GM18867 (cell line): ENCODE measurements around the gene PPP1R13B.

Source experiments
- ATAC-seq: cut with Tn5 transposase; IDR thresholded peaks from one replicate; pipeline ENCODE4 v1.9.1; 2021; ENCODE audit warnings: mild to moderate bottlenecking, moderate library complexity; ENCODE audit not compliant: unreplicated experiment

Gene PPP1R13B

DNA sequence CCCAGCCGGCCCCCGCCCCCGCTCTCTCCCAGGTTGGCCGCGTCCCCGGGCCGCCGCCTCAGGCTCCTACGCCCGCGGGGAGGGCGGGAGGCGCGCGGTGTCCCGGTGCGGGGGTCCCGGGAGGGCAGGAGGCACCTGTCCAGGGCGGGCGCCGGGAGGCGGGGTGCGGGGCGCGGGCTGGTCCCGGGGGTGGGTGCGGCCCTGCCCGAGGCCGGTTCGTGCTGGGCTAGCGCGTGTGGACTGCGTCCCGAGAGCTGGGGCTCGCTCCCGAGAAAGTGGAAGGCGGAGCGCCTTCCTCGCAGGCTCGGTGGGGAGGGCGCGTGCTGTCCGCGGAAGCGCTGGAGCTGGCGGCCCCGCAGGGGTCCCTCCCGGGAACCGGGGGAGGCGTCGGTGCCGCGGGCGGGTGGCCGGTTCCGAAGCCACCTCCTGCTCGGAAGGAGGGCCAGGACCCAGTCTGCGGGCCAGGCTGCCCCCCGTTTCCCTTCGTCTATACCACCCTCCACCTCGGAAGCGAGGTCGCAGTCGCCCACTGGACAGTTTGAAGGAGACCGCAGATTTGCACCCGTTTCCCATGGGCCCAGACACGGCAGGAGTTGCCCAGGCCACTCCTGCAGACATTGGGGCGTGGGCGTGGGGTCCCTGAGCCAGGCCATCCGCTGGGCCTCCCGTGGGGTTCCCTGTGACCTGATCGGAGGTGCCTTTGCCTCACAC, 131.1 kb downstream of the PPP1R13B start:
- peak; percentile 5 for ATAC-seq

DNA sequence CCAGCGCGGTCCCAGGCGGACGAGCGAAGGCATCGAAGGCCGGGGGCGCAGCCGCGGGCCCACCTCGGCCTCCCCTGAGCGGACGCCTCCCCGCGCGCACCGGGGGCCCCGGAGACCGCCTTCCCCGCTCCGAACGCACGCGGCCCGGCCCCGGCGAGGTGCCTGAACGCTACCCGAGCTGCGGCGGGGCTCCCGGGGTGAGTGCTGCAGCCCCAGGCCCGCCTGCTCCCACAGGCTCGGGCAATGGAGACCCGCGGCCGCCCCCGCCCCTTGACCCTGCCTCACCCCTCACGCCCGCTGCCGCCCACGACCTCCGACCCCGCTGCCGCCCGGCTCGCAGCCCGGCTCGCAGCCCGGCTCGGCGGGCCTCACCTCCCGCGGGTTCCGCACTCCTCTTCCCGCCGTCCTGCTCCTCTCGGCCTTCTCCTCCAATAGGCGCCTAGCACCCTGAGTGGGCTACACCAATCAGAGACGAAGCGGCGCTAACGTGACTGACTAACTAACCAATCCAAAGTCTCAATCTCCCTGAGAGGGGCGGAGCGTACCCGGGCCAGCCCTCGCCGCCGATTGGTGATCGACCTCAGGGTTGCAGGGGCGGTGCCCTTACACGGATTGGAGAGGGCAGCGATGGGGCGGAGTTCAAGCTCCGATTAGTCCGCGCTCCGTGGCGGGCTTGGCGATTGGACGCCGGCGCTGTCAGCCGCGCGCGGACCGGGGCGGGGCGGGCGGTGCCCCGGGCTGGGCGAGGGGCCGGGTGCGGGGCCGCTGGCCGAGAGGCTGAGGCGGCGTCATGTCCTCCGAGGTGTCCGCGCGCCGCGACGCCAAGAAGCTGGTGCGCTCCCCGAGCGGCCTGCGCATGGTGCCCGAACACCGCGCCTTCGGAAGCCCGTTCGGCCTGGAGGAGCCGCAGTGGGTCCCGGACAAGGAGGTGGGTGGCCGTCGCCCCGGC, 132.0 kb downstream of the PPP1R13B start, which contains the start of the genes XRCC3 and ZFYVE21:
Gene XRCC3, minus strand, starts transcription at position 400 of the 949 bp plus-strand sequence. CDS start 4,364 bp downstream, outside the sequence.
Gene ZFYVE21, plus strand, starts transcription at position 759 of the 949 bp plus-strand sequence. Its CDS starts 32 bp downstream, at position 791.
- ATAC-seq: peak; percentile 91

DNA sequence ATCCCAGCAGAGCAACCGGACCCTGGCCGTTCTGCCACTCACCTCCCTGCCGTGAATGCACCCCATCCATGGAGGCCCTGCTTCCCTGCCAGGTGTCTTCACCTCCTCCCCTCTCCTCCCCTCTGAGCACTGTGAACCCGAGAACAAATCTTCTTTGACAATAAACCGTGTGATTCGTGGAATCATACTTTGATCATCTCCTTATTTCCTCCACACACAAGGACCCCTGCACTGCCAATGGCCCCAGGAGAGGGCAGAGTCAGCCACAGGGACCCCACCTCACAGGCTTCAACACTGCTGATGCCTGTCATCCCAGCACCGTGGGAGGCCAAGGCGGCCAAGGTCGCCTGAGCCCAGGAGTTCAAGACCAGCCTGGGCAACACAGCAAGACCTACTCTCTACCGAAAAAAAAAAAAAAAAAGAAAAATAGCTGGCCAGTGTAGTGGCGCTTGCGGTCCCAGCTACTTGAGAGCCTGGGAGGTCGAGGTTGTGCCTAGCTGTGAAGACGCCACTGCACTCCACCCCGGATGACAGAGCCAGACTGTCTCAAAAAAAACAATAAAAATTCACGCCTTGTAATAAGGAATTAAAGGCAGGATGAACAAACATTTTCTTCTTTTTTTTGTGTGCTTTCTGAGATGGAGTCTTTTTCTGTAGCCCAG, 133.2 kb downstream of the PPP1R13B start:
- ATAC-seq: no peak

DNA sequence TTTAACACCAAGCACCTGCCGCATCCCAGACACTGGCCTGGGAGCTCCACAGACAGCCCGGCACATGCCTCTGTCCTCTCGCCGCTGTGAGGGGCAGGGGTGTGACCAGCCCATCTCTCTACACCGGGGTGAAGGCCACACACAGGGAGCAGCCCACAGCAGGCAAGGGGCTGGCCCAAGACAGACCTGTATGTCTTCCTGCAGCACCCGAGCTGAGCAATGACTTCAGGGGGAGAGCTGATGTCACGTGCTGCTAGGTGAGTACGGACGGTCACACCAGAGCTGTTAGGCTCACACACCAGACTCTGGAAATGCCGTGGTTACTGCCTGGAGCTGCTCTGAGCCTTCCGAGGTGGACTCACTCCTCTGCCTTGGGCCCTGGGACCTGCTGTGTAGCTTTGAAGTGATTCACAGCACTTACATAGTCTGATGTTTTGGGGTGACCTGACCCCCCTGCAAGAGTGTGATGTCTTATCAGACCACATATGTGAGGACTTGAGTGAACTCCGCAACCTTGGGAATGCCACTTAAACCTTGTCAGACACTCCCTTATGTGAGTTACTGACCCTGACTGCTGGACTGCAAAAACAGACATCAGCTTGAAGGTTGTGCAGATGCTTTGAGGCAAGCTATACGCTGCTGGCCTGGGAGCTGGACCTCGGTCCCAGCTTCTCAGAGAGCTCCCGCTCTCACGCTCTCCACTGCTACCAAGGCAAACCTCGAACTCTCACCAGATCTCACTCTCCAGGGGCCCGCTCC, 133.9 kb downstream of the PPP1R13B start:
- no peak for ATAC-seq

DNA sequence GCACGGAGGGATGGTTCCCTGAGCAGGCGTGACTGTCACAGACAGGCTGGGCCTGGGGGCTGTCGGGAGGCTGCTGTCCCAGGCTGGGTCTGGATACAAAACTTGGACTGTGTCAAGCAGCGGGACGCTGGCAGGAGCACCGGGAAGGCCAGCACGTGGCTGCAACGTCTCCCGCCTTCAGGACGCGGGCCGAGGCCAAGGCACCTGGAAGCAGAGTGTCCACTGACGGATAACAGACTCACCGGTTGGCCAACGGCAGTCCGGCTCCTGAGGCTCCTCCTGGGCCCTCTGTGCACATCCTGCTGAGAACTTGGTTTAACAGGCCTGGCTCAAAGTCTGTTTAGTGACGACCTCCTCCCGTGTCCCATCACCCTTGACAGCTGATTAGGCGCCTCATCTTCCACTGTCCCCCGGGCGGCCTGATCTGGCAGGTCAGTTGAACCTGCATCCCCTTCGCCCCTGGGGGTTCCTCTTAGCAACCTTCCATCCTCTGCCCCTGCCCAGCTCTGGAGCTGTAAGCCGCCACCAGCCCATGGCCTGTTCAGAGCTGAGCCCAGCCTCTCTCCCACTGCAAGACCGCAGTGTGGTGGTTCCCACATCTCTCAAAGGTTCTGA, 134.6 kb downstream of the PPP1R13B start:
- ATAC-seq: no peak

DNA sequence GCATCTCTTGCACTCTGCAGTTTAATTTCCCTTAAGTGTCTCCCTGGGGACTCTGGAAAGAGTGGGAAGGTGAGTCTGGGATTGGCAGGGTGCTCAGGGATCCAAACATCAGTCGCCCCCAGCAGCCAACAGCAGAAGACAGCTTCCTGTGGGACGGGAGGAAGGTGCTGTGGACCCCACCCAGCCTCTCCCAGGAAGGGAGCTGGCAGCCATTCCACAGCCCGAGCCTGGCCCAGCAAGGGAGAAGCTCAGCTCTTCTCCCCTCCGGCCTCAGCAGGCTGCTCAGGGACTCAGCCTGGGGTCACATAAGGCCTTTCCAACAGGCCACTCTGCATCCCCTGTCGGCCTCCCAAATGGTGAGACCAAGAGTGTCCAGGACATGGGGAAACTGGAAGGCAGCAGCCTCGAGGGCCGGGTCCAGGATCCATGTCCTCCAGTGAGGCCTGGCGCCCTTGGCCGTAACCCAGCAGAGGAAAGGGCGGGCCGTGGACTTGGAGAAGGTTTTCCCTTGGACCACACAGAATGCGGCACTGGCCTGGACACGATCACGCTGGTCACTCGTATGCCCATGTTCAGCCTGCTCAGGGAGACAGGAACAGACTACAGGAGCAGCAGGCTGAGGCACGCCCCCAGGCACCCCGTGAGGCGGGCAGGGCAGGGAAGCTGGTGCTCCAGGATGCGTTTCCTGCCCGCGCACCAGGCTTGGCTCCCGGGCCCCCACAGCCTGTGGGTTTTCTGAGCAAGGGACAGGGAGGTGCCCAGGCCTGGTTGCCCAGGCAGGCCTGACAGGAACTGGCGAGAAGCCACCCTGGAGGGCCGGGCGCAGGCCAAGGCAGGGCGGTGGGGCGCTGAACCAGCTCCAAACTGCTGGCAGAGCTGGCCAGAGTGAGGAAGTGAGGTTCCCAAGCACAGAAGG, 135.6 kb downstream of the PPP1R13B start:
- no peak for ATAC-seq

DNA sequence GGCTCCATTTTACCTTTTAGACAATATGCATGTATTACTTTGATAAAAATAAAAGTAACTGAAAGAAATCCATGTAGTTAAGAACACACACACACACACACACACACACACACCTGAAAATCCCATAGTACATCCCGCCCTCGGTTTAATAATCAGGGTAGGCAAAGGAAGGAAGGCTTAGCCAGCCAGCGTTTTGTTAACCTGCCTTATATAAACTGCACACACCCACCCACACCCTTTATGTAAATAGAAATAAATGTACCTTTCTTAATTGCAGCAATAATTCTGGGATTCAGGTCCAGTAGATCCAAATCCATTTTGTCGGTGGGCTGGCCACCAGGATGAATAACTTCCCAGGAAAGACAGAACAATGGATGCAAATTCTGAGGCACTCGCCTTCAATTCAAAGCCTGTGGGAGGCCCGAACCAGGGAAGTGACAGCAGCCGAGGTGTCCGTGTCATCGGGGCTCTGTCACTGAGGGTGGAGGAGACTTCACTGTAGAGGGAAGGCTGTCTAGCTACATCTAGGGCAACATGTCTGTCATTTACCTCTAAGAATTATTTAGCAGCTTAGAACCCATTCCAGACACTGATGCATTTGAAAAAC, 136.5 kb downstream of the PPP1R13B start:
- ATAC-seq: no peak

DNA sequence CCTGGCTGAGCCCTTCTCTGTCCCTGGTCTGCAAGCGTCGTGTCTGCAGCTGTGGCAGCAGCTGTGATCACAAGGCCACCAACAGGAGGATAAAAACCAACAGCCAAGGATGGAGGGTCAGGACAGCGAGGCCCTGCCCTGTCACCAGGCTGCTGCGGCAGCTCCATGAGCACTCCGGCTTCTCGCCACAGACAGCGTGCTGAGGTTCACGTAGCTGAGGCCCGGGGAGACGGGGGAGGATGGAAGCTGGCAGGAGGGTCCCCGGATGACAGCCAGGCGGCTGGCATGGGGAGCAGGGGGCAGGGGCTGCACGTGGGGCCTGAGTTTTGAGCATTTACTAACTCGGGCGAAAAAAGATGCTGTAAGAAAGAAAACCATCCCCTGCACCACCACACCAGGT, 137.6 kb downstream of the PPP1R13B start:
- no peak for ATAC-seq

DNA sequence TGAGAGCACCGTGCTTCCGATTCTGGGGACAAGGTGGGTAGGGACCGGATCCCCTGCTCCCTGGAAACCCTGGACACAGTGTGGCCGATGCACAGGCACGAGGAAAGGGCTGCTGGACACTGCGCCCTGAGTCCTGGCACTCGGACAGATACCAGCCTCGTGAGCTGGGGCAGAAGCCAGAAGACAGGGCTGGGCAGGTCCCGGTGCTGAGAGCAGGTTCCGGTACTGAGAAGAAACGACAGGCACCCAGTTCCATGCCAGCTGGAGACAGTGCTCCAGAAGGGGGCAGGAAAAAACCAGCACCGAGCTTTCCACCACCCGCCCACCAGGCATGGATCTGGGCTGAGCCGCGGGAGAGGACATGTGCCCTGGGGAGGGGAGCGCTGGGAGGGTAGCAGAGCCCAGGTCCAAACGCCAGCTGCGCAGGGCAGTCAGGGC, 138.6 kb downstream of the PPP1R13B start:
- ATAC-seq: no peak

DNA sequence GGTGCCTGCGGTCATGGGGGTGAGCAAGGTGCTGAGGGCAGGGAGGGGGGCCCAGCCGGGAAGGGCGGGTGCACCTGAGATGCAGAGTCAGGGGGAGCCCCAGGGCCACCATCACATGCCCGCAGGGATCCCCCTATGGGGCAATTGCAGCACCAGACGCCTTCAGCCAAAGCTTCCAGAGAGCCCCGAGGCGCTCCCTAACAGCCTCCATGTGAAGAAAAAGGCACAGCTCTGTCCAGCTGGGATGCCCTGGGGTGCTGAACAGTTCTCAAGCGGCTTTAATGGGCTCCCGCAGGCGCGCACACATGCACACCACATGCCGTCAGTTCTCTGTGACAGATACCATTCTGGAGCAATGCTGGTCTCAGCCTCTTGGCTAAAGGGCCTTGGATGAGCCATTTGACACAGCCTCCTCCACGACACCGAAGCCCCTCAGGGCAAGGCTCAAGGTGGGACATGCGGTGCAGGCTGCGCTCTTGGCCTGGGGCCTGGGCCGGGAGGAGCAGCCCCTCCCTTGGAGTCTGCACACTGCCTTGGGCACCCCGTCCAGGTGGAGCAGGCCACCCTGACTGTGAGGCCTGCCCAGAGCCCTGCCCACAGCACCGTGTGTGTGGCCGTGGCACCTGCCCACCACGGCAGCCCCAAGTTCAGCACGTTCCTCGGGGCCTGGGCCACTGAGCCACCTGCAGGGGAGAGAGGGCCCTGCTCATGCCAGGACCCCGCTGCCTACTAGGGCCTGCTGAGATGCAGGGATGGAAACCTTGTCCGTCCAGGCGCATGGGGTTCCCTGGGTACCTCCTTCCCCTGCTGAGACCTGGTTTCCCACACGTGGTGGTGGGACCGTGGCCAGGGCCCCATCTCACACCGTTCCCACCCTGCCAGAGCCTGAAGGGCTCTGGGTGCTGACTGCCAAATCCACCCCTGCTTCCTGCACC, 139.8 kb downstream of the PPP1R13B start:
- ATAC-seq: no peak

DNA sequence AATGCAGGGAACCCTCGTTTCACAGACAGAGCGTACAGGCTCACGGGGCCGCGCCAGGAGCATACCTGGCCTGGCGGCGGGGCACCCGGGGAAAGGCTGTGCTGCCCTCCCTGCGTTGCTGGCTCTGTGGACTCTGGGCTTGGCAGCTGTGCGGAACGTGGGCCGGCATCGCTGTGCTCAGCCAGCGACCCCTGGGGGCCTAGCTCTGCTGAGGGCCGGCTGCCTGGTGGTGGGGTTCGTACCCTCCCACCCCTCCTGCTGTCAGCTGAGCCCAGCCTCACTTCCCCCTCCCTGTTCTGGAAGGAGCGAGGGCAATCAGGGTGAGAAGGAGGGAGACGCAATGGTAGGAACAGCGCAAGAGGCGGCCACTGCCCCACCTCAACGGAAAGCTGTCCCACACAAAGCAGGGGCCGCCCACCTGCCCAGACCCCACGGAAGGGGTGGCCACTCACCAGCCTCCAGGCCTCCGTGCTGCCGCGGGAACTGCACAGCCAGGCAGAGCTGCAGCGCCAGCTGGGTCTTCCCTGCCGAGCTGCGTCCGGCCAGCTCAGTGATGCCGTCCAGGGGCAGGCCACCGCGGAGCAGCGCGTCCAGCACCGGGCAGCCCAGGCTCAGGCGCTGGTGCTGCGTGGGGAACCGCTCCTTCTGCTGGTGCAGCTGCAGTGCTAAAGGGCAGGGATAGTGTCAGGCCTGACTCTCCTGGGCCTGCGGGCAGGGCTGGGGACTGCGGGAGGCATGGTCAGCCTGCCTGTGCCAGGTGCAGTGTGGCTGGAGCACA, 140.6 kb downstream of the PPP1R13B start:
- no peak for ATAC-seq

DNA sequence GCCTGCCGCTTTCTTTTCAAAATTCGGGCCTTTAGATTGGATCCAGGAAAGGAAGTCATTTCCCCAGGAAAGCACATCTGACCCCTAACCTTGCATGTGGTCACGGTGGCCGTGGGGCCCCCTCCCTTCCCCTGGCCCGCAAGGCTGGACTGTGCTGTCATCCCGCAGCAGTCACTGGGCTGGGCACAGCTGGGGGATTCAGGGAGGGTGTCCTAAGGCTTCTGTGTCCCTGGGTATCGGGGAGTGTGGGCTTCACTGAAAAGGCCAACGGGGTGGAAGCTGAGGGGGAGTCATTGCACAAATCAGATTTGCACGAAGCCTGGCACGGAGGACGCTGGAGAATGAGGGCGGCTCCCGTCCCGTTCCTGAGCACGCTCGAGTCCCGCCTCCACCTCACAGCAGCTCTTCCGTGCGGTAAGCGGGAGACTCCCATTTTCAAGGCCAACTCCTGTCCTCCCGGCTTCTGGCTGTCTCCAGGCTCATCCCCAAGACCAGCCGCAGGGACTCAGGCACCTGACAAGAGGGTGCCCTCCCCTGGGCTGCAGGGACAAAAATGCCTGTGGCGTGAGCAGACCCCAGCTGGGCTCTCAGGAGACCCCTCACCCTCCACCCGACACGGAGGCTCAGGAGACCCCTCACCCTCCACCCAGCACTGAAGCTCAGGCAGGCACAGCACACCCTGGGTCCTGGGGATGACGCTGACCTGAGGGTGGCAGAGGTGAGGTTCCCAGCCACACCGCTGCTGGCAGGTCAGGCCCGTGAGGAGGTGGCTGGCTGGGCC, 141.7 kb downstream of the PPP1R13B start:
- ATAC-seq: no peak

DNA sequence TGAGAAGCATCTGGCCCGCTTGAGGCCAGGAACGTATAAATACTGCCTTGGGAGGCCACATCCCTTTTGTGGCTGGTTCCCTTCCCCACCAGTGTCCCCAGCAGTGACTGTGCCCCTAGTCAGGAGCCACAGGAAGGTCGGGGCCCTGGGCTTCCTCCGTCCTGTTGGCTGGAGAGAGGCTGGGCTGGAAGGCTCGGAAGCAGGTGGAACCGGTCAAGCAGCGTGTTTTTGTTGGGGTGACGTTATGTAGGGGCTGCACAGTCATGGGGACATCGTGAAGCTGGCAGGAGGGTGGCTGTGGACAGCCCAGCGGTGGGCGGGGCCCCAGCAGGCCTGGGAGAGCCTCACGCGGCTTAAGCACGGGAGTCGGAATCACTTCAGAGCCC, 142.3 kb downstream of the PPP1R13B start:
- no peak for ATAC-seq

DNA sequence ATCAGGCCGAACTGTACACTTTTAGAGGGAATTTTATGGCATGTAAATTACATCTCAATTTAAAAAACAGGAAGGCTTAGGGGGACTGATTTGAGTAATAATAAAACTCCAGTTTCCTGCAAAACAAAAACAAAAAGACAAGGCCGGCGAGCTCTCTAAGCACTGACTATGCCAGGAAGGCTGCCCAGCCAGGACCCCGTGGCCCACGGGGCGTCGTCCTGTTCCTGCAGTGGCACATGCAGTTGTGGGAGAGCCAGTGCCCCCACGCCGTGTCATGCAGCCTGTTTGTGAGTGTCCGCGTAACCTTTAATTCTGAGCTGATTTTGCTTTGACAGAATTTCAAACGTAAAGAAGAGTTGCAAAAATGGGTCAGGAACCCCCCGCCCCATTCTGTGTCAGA, 142.7 kb downstream of the PPP1R13B start:
- no peak for ATAC-seq

DNA sequence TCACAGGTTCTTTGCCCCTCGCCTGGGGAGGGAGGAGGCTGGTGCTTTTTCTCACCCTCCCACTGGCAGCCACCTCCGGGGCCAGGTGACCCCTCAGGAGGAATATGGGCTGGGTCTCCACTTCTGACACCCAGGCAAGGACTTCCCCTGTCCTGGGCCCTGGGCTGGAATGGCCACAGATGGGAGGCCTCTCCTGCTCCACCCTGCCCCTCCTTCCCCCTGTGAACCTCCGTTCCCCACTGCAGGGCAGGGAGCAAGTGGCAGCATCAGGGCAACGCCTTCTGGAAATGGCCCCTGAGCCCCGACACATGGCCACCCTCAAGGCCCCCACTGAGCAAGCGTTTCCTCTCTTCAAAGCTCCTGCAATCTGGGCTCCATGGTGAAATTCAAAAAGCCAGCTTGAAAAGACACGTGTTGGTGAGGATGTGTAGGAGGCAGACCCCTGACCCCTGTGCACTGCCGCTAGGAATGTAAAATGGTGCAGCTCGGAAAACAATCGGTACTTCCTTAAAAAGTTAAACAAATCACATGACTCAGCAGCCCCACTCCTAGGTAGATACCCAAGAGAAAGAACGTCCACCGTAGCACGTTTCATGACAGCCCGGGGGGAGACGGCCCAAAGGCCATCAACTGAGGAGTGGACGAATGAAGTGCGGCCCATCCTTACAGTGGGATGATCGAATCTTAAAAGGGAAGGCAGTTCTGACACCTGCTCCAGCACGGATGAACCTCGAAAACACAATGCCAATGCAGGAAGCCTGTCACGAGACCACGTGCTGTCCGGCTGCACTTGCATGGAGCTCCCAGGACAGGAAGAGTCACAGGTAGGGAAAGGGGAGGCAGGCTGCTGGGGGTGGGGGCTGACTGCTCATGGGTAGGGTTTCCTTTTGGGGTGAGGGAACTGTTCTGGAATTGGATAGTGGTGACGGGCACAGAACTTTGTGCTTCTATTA, 143.7 kb downstream of the PPP1R13B start:
- ATAC-seq: no peak
